Ishikawa (cell line): Measurements from ENCODE around the gene GRK5.

Source experiments
- CEBPB ChIP-seq: IDR thresholded peaks from 2 replicates; pipeline ENCODE4 v1.6.1; 2012
- EP300 ChIP-seq: IDR thresholded peaks from 2 replicates; pipeline ENCODE4 v1.6.1; 2012; ENCODE audit warnings: borderline replicate concordance
- MAX ChIP-seq: IDR thresholded peaks from 2 replicates; pipeline ENCODE4 v1.6.1; 2012
- RAD21 ChIP-seq: IDR thresholded peaks from 2 replicates; pipeline ENCODE4 v1.6.1; 2012; ENCODE audit warnings: low read depth
- TAF1 ChIP-seq: IDR thresholded peaks from 2 replicates; pipeline ENCODE4 v1.6.1; 2012; ENCODE audit warnings: low read depth, mild to moderate bottlenecking
- YY1 ChIP-seq: IDR thresholded peaks from 2 replicates; pipeline ENCODE4 v1.6.1; 2012; ENCODE audit warnings: low read depth

GRCh38 chr10:119443970-119444660 is 236.7 kb downstream of the GRK5 start:
- no peak for TF ChIP-seq YY1
- TF ChIP-seq EP300 = no peak
- TF ChIP-seq MAX = no peak
- TF ChIP-seq CEBPB = no peak
- TF ChIP-seq TAF1 = no peak
- no peak for TF ChIP-seq RAD21
